ENCODE measurements around the gene SYT8.

GRCh38 chr11:1870326-1870696 lies 35.5 kb downstream of the SYT8 start:
- TF ChIP-seq POLR2AphosphoS5 (IDR thresholded peaks at IDR 0.05; ENCODE audit: low read depth) (no peak), EZH2 (IDR thresholded peaks at IDR 0.05; ENCODE audit: low read depth, unreplicated experiment) (no peak), EZH2phosphoT487 (IDR thresholded peaks at IDR 0.05; ENCODE audit: unreplicated experiment) (no peak), ETS1 (IDR thresholded peaks at IDR 0.05) (no peak)

Measured in GM23338 (cell line).